Measurements from ENCODE around the gene SRRM3. TPM values are rescaled to one million over a fixed set of nuclear protein-coding genes. Genes with fewer than 3 reads are reported as not detected.
"Not testable (repeated sequence)": the region's sequence is repeated elsewhere in the genome, so short reads cannot be mapped to it uniquely, and the experiment has no call there.

Gene SRRM3
- total and polyA plus RNA-seq, 10 donors: 0.23 to 1.6 (median 0.93) TPM; not detected in 1

- H3K9me3 ChIP-seq: no peaks in the 10 kb centered on the region
- H3K27ac ChIP-seq: no peak overlapping the region
- 36 to 68% (median 44%) methylated on average over 1 of the region's 1 CpG for WGBS, 5 donors
- H3K4me1 ChIP-seq: no peaks in the 10 kb centered on the region
- intact Hi-C loops (cut with DNase I; ENCODE audit: low total_unique reads): no loop called here
- H3K27me3 ChIP-seq (replicated peaks in 1 of 7): peaks cover 0 to 61% (median 0%) of the 10 kb centered on the region in 7 donors
- no peaks in the 10 kb centered on the region for H3K36me3 ChIP-seq
- DNase-seq: no peak
- H3K4me3 ChIP-seq: no peak overlapping the region
- no peak for TF ChIP-seq POLR2A (IDR thresholded peaks at IDR 0.05)
- no peak for TF ChIP-seq POLR2AphosphoS5 (IDR thresholded peaks at IDR 0.05)
- TF ChIP-seq CTCF (IDR thresholded peaks at IDR 0.05 in 8 of 11, conservative IDR thresholded peaks at IDR 0.05 in 3 of 11): no peak
These were observed 7.6 kb downstream of the SRRM3 start for GRCh38 chr7:76209310-76209709.

GRCh38 chr7:76211216-76211615 is 9.5 kb downstream of the SRRM3 start:
- intact Hi-C loops (cut with DNase I; ENCODE audit: low total_unique reads): no loop called here
- no peaks in the 10 kb centered on the region for H3K4me1 ChIP-seq
- no peaks in the 10 kb centered on the region for H3K9me3 ChIP-seq
- peaks cover 0 to 47% (median 0%) of the 10 kb centered on the region in 7 donors for H3K27me3 ChIP-seq (replicated peaks in 1 of 7)
- H3K4me3 ChIP-seq: no peak overlapping the region
- H3K27ac ChIP-seq: no peak overlapping the region
- no peaks in the 10 kb centered on the region for H3K36me3 ChIP-seq
- 74 to 79% (median 74%) methylated on average over 11 of the region's 11 CpGs for whole genome bisulfite sequencing, 5 donors
- no peak for TF ChIP-seq POLR2AphosphoS5 (IDR thresholded peaks at IDR 0.05)
- TF ChIP-seq POLR2A (IDR thresholded peaks at IDR 0.05): no peak
- TF ChIP-seq CTCF (IDR thresholded peaks at IDR 0.05 in 8 of 11, conservative IDR thresholded peaks at IDR 0.05 in 3 of 11): no peak
- no peak for DNase-seq

- H3K27ac ChIP-seq; DNase-seq; H3K36me3 ChIP-seq; H3K9me3 ChIP-seq; H3K4me1 ChIP-seq; intact Hi-C loops (cut with DNase I; ENCODE audit: low total_unique reads); H3K4me3 ChIP-seq: not testable (repeated sequence)
- 82 to 93% (median 90%) methylated on average over 4 of the region's 4 CpGs for WGBS, 5 donors
- peaks cover 0 to 66% (median 2%) of the 10 kb centered on the region in 7 donors for H3K27me3 ChIP-seq (replicated peaks in 1 of 7)
These were observed 13.7 kb downstream of the SRRM3 start for GRCh38 chr7:76215349-76215748.

- Histone ChIP-seq H3K9me3 (no peaks in the 10 kb centered on the region), H3K36me3 (no peaks in the 10 kb centered on the region), H3K27ac (no peak overlapping the region), H3K4me3 (no peak overlapping the region), H3K27me3 (replicated peaks in 1 of 7) (peaks cover 0 to 68% (median 4%) of the 10 kb centered on the region in 7 donors), H3K4me1 (no peaks in the 10 kb centered on the region)
- no peak for DNase-seq
- intact Hi-C loops (cut with DNase I; ENCODE audit: low total_unique reads): no loop called here
- 37 to 41% (median 37%) methylated on average over 9 of the region's 9 CpGs for WGBS, 5 donors
- TF ChIP-seq POLR2AphosphoS5 (IDR thresholded peaks at IDR 0.05) (no peak), CTCF (IDR thresholded peaks at IDR 0.05 in 8 of 11, conservative IDR thresholded peaks at IDR 0.05 in 3 of 11) (no peak), POLR2A (IDR thresholded peaks at IDR 0.05) (no peak)
These were observed 14.8 kb downstream of the SRRM3 start for GRCh38 chr7:76216381-76217082.
